K562 treated with DMSO at 1 percent for 24 hours (cell line): Measurements from ENCODE around the gene STRIP2. TPM values are rescaled to one million over a fixed set of nuclear protein-coding genes. Genes with fewer than 3 reads are reported as not detected.

Experiments
- total RNA-seq: library from RNA; unstranded; fragments of 300-600 nt; gene quantifications from 2 replicates; pipeline ENCODE4 v1.2.3, GENCODE V29; 2022; ENCODE audit warnings: low read depth; ENCODE audit not compliant: insufficient read depth

The STRIP2 gene, protein sequence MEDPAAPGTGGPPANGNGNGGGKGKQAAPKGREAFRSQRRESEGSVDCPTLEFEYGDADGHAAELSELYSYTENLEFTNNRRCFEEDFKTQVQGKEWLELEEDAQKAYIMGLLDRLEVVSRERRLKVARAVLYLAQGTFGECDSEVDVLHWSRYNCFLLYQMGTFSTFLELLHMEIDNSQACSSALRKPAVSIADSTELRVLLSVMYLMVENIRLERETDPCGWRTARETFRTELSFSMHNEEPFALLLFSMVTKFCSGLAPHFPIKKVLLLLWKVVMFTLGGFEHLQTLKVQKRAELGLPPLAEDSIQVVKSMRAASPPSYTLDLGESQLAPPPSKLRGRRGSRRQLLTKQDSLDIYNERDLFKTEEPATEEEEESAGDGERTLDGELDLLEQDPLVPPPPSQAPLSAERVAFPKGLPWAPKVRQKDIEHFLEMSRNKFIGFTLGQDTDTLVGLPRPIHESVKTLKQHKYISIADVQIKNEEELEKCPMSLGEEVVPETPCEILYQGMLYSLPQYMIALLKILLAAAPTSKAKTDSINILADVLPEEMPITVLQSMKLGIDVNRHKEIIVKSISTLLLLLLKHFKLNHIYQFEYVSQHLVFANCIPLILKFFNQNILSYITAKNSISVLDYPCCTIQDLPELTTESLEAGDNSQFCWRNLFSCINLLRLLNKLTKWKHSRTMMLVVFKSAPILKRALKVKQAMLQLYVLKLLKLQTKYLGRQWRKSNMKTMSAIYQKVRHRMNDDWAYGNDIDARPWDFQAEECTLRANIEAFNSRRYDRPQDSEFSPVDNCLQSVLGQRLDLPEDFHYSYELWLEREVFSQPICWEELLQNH
- 19.0 and 20.6 TPM in 2 replicates for total RNA-seq

DNA sequence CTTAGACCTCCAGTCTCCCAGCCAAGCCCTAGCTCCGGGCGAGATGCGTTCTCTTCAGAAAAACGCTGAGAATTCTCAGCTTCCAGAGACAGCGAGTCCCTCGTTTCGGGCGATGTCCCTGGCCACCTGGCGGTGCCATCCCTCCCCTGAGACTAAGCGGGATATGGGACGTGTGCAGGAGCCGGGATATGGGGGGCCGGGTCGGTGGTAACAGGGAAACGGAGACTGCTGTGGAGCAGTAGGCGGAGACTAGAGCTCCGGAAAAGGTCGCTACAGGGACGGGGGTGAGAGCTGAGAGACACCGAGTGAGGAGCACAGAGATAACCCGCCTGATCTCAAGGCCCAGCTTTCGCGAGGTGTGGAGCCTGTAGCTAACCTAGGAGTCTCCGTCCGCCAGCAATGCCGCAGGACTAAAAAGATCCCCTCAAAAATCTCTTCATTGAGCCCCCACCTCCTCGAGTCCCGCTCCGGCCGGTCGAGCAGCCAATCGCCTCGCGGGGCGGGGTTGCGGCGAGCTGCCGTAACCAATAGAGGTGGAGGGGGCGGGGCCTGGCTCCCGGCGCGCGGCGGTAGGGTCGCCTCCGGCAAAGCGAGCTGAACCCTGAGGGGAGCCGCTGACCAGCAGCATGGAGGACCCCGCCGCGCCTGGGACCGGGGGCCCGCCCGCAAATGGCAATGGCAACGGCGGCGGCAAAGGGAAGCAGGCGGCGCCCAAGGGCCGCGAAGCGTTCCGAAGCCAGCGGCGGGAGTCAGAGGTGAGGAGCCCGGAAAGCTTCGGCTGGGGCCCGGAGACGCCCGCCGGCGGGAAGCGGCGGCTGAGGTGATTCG is at the start of gene STRIP2:
Gene STRIP2 (plus strand): TSS at position 586 of the 828 bp plus-strand sequence. CDS start 41 bp downstream, at position 627.

GRCh38 chr7:129501760-129502707 is 67.8 kb downstream of the STRIP2 start, which contains the start of gene SMKR1:
SMKR1 (plus strand) TSS chr7:129502531; CDS start chr7:129502825, 294 bp downstream.

Other genes with a start within 250 kb of the STRIP2 start
- gene SMO, start 245.8 kb upstream of the STRIP2 start, total RNA-seq = 0.21 TPM in 1 of 2 replicates, not detected in the other
- 10.7 and 13.2 TPM in 2 replicates for gene AHCYL2, start 209.4 kb upstream of the STRIP2 start, total RNA-seq
- 2.2 TPM in 1 of 2 replicates, not detected in the other for gene SMKR1, start 68.1 kb downstream of the STRIP2 start, total RNA-seq
- gene NRF1, start 177.3 kb downstream of the STRIP2 start, total RNA-seq = 9.9 and 11.3 TPM in 2 replicates